Gastroesophageal sphincter (tissue), 3 donors: ENCODE measurements around the gene WARS2.

Experiments
- CTCF ChIP-seq, 4 experiments: fragments of 200-600 bp in 2 of 4; fragments of 450-650 bp in 2 of 4; sonication (generic) in 1 of 4; IDR thresholded peaks; one replicate each; pipeline ENCODE4 v1.5.1; 2017 to 2019; ENCODE audit warnings: antibody characterized with exemption in 4 of 4, mild to moderate bottlenecking in 2 of 4, moderate library complexity in 2 of 4
- EP300 ChIP-seq: sonication (generic); formaldehyde crosslinking; IDR thresholded peaks from one replicate; pipeline ENCODE4 v1.6.1; 2017; ENCODE audit warnings: antibody characterized with exemption, mild to moderate bottlenecking
- POLR2A ChIP-seq, 2 donors: fragments of 450-650 bp; IDR thresholded peaks; one replicate each; pipeline ENCODE4 v1.6.1; 2017; ENCODE audit warnings: antibody characterized with exemption in 2 of 2, mild to moderate bottlenecking in 2 of 2, moderate library complexity in 1 of 2
- POLR2AphosphoS5 ChIP-seq: sonication (generic); formaldehyde crosslinking; IDR thresholded peaks from one replicate; pipeline ENCODE4 v1.6.1; 2017; ENCODE audit warnings: antibody characterized with exemption

- TF ChIP-seq CTCF (IDR thresholded peaks at IDR 0.05) (no peak), POLR2A (IDR thresholded peaks at IDR 0.05) (no peak), POLR2AphosphoS5 (no peak), EP300 (no peak)
Observed at GRCh38 chr1:118992868-118993699, 147.4 kb downstream of the WARS2 start.
